ENCODE results near the gene AGAP1. TPM values are rescaled to one million over a fixed set of nuclear protein-coding genes. Genes with fewer than 3 reads are reported as not detected.

Gene AGAP1
- total RNA-seq, 1 donor from 2014 or later, result 39.0 TPM

- Mint-ChIP-seq H3K27me3 (ENCODE audit: low read depth) (no peaks in the 10 kb centered on the region), H3K27ac (ENCODE audit: unreplicated experiment) (no peak overlapping the region), H3K4me3 (ENCODE audit: unreplicated experiment) (no peak overlapping the region), H3K9me3 (ENCODE audit: low read depth) (peaks cover 2% of the 10 kb centered on the region), H3K36me3 (ENCODE audit: low read depth) (peaks cover 2% of the 10 kb centered on the region), H3K4me1 (ENCODE audit: low read depth) (peaks cover 29% of the 10 kb centered on the region)
- no peak for DNase-seq (ENCODE audit: low spot score)
- no peak for TF ChIP-seq CTCF (IDR thresholded peaks at IDR 0.05)
Observed at GRCh38 chr2:235566415-235566814, 72.6 kb downstream of the AGAP1 start.

GRCh38 chr2:235566931-235567495 is 73.2 kb downstream of the AGAP1 start:
- H3K4me3 Mint-ChIP-seq (ENCODE audit: unreplicated experiment), result no peak overlapping the region

GRCh38 chr2:235567842-235568241 is 74.0 kb downstream of the AGAP1 start:
- Mint-ChIP-seq H3K4me3 (ENCODE audit: unreplicated experiment) (no peak overlapping the region), H3K9me3 (ENCODE audit: low read depth) (peaks cover 2% of the 10 kb centered on the region), H3K36me3 (ENCODE audit: low read depth) (peaks cover 2% of the 10 kb centered on the region), H3K4me1 (ENCODE audit: low read depth) (peaks cover 17% of the 10 kb centered on the region), H3K27ac (ENCODE audit: unreplicated experiment) (no peak overlapping the region), H3K27me3 (ENCODE audit: low read depth) (no peaks in the 10 kb centered on the region)
- no peak for TF ChIP-seq CTCF (IDR thresholded peaks at IDR 0.05)
- no peak for DNase-seq (ENCODE audit: low spot score)

More at GRCh38 chr2:235566931-235567495, 73.2 kb downstream of the AGAP1 start:
- H3K4me1 Mint-ChIP-seq (ENCODE audit: low read depth), result peaks cover 24% of the 10 kb centered on the region
- peaks cover 2% of the 10 kb centered on the region for H3K9me3 Mint-ChIP-seq (ENCODE audit: low read depth)
- no peaks in the 10 kb centered on the region for H3K27me3 Mint-ChIP-seq (ENCODE audit: low read depth)
- no peak overlapping the region for H3K27ac Mint-ChIP-seq (ENCODE audit: unreplicated experiment)
- no peak for TF ChIP-seq CTCF (IDR thresholded peaks at IDR 0.05)
- peaks cover 2% of the 10 kb centered on the region for H3K36me3 Mint-ChIP-seq (ENCODE audit: low read depth)
- DNase-seq (ENCODE audit: low spot score), result no peak

- Mint-ChIP-seq H3K36me3 (ENCODE audit: low read depth) (peaks cover 2% of the 10 kb centered on the region), H3K4me1 (ENCODE audit: low read depth) (peaks cover 14% of the 10 kb centered on the region), H3K27ac (ENCODE audit: unreplicated experiment) (no peak overlapping the region), H3K9me3 (ENCODE audit: low read depth) (peaks cover 2% of the 10 kb centered on the region), H3K27me3 (ENCODE audit: low read depth) (no peaks in the 10 kb centered on the region), H3K4me3 (ENCODE audit: unreplicated experiment) (no peak overlapping the region)
- DNase-seq (ENCODE audit: low spot score), result no peak
- TF ChIP-seq CTCF (IDR thresholded peaks at IDR 0.05), result no peak
Observed at GRCh38 chr2:235568431-235568830, 74.6 kb downstream of the AGAP1 start.

GRCh38 chr2:235569837-235570236 is 76.0 kb downstream of the AGAP1 start:
- no peak for TF ChIP-seq CTCF (IDR thresholded peaks at IDR 0.05)
- no peak for DNase-seq (ENCODE audit: low spot score)
- Mint-ChIP-seq H3K4me1 (ENCODE audit: low read depth) (peaks cover 13% of the 10 kb centered on the region), H3K27ac (ENCODE audit: unreplicated experiment) (no peak overlapping the region), H3K36me3 (ENCODE audit: low read depth) (peaks cover 2% of the 10 kb centered on the region), H3K4me3 (ENCODE audit: unreplicated experiment) (no peak overlapping the region), H3K9me3 (ENCODE audit: low read depth) (peaks cover 2% of the 10 kb centered on the region), H3K27me3 (ENCODE audit: low read depth) (no peaks in the 10 kb centered on the region)
